C4-2B (cell line): Measurements from ENCODE around the gene SLC25A36.

Experiments
- CTCF ChIP-seq: fragments of 450-650 bp; conservative IDR thresholded peaks from 2 replicates; pipeline ENCODE4 v1.5.1; 2017; ENCODE audit warnings: mild to moderate bottlenecking
- ZFX ChIP-seq: fragments of 450-650 bp; IDR thresholded peaks from 2 replicates; pipeline ENCODE4 v1.6.1; 2017

- TF ChIP-seq CTCF, result no peak
- TF ChIP-seq ZFX, result no peak
These were observed at the start of gene SLC25A36 for GRCh38 chr3:140941434-140942220.
